CD4-positive, CD25-positive, alpha-beta regulatory T cell (primary cell): Measurements from ENCODE around the gene CRB3. TPM values are rescaled to one million over a fixed set of nuclear protein-coding genes. Genes with fewer than 3 reads are reported as not detected.

Experiments
- ATAC-seq, 2 donors: fragments of 150-1000 bp; cut with Tn5 transposase; one replicate each; pipeline ENCODE4 v1.10.0; 2021; ENCODE audit warnings: low read depth in 2 of 2, moderate number of reproducible peaks in 2 of 2, moderate library complexity in 1 of 2
- DNase-seq, 3 donors: peaks; one replicate each; pipeline versions ENCODE4 v3.0.0 to v3.0.0-alpha.2; 2012 to 2022; ENCODE audit warnings: mixed read lengths in 1 of 3
- H3K27ac ChIP-seq: one replicate; pipeline ENCODE4 v1.7.0; 2013; ENCODE audit warnings: mild to moderate bottlenecking, low read length; ENCODE audit not compliant: insufficient read depth, poor library complexity, severe bottlenecking
- H3K27me3 ChIP-seq: one replicate; pipeline ENCODE4 v1.7.0; 2013; ENCODE audit warnings: low read length; ENCODE audit not compliant: control insufficient read depth, insufficient read depth
- H3K36me3 ChIP-seq: one replicate; pipeline ENCODE4 v1.7.0; 2013; ENCODE audit warnings: mild to moderate bottlenecking, low read length, moderate library complexity; ENCODE audit not compliant: control insufficient read depth, insufficient read depth
- H3K4me1 ChIP-seq: 2 replicates; pipeline ENCODE4 v1.7.0; 2013; ENCODE audit warnings: mild to moderate bottlenecking, low read length; ENCODE audit not compliant: insufficient read depth, control insufficient read depth, poor library complexity, severe bottlenecking
- H3K4me3 ChIP-seq: one replicate; pipeline ENCODE4 v1.7.0; 2013; ENCODE audit warnings: low read depth, mild to moderate bottlenecking, low read length, moderate library complexity
- H3K9me3 ChIP-seq, 2 experiments: 1 replicate in 1 of 2; 2 replicates in 1 of 2; pipeline ENCODE4 v1.7.0; 2013; ENCODE audit warnings: low read length in 2 of 2, mild to moderate bottlenecking in 1 of 2, moderate library complexity in 1 of 2; ENCODE audit not compliant: control insufficient read depth in 2 of 2
- H3K27ac Mint-ChIP-seq, 3 donors: one replicate each; pipeline ENCODE4 v1.8.0; 2020 to 2022; ENCODE audit warnings: mild to moderate bottlenecking in 3 of 3, mixed read lengths in 3 of 3, moderate library complexity in 2 of 3
- H3K27me3 Mint-ChIP-seq: one replicate; pipeline ENCODE4 v1.8.0; 2022; ENCODE audit warnings: mild to moderate bottlenecking, mixed read lengths
- H3K36me3 Mint-ChIP-seq: one replicate; pipeline ENCODE4 v1.8.0; 2020; ENCODE audit warnings: mixed read lengths
- H3K4me1 Mint-ChIP-seq, 4 donors: one replicate each; pipeline ENCODE4 v1.8.0; 2020 to 2022; ENCODE audit warnings: mixed read lengths in 4 of 4, mild to moderate bottlenecking in 1 of 4
- H3K4me3 Mint-ChIP-seq, 4 donors: one replicate each; pipeline ENCODE4 v1.8.0; 2020 to 2022; ENCODE audit warnings: mild to moderate bottlenecking in 4 of 4, mixed read lengths in 4 of 4, moderate library complexity in 3 of 4
- H3K9me3 Mint-ChIP-seq, 7 donors: one replicate each; pipeline ENCODE4 v1.8.0; 2020 to 2022; ENCODE audit warnings: mixed read lengths in 7 of 7, mild to moderate bottlenecking in 3 of 7, moderate library complexity in 2 of 7
- polyA plus RNA-seq, 4 donors: library from polyadenylated mRNA; unstranded; fragments of 300-500 nt; fragmentation: Illumina TruSeq; gene quantifications; one replicate each; pipeline ENCODE4 v1.2.3, GENCODE V29; 2021
- total RNA-seq: library from RNA; stranded (reverse); gene quantifications from one replicate; pipeline ENCODE4 v1.2.3, GENCODE V29; 2022

Gene CRB3
- total and polyA plus RNA-seq, 5 donors from 2014 or later = 1.6 to 5.8 (median 3.4) TPM

DNA sequence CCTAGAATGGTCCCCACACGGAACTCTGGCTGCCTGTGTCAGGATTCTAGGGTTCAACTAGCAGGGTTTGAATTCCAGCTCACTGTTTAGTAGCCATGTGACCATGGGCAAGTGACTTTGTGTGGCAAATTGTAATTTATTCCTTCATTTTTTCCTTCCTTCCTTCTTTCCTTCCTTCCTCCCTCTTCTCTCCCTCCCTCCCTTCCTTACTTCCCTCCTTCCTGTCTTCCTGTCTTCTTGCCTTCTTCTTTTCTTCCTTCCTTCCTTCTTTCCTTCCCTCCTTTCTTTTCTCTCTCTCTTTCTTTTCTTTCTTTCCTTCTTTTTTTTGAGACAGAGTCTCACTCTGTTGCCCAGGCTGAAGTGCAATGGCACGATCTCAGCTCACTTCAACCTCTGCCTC lies 26.1 kb downstream of the CRB3 start:
- Mint-ChIP-seq H3K9me3 (peaks cover 0 to 8% (median 2%) of the 10 kb centered on the region in 7 donors), H3K4me1 (peaks cover 0 to 14% (median 6%) of the 10 kb centered on the region in 4 donors), H3K36me3 (no peaks in the 10 kb centered on the region), H3K4me3 (peak overlapping the region; percentile 57 to 85 (median 80)), H3K27ac (peak overlapping the region; percentile 53 to 91 (median 65)), H3K27me3 (no peaks in the 10 kb centered on the region)
- no peak for DNase-seq
- H3K4me1 ChIP-seq = peaks cover 7% of the 10 kb centered on the region
- no peak for ATAC-seq
- H3K27me3 ChIP-seq = no peaks in the 10 kb centered on the region
- no peaks in the 10 kb centered on the region for H3K36me3 ChIP-seq
- H3K9me3 ChIP-seq = peaks cover 0 to 3% of the 10 kb centered on the region in 2 experiments
- H3K27ac ChIP-seq = no peak overlapping the region
- H3K4me3 ChIP-seq = peak overlapping the region; percentile 82

DNA sequence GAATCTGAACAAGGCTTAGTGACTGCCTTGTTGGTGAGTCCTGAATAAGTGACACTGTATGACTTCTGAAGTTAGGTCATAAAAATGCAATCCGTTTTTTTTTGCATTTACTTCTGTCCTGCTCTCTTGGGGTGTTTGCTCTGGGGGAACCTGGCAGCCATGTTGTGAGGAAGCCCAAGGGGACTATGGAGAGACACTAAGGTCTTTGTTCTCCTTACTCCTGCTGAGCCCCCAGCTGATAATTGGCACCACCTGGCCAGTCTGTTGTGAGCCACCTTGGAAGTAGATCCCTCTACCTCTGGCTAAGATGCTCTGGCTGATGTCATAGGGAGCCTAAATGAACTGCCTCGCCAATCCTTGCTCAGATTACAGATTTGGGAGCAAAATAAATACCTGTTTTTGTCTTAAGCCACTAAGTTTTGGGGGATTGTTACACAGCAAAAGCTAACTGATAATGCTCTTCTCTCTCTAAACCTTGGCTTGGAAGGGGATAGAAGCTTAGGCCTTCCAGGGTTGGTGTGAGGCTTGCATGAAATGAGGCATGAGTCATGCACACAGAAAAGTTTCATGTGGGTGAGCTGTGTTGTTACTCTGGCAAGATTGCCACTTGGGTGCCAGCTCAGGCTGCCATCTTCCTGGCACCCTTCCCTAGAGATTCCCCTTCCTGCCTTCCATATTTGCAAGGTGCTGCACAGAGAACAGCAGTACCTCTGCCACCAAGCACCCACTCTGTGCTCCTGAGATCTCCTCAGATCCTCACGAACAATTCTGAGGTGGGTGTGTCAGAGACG lies 27.9 kb downstream of the CRB3 start:
- H3K27ac Mint-ChIP-seq = no peak overlapping the region

DNA sequence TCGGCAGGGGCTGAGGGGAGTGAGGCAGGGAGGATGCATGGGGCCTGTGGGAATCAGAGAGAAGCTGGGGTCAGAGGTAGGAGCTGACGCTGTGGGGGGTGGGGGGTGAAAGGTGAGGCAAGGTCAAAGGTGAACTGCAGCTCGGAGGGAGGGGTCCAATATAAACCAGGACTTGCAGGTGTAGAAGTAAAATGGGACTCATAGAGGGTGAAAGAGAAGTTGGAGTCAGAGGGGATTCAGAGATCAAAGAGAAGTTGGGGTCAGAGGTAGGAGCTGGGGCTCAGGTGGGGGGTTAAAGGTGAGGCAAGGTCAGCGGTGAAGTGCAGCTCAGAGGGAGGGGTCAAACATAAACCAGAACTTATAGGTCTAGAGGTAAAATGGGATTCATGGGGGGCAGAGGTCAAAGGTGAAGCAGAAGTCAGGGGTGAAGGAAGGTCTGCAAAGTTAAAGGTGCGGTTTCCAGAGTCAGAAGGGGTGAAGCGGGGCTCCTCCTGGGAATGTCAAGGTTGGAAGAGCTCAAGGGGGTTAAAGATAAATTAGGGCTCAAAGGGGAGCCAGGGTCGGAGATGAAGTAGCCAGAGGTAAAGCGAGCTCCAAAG lies 30.5 kb downstream of the CRB3 start:
- Histone ChIP-seq H3K9me3 (peaks cover 0 to 3% of the 10 kb centered on the region in 2 experiments), H3K36me3 (no peaks in the 10 kb centered on the region), H3K27me3 (no peaks in the 10 kb centered on the region), H3K27ac (no peak overlapping the region), H3K4me3 (no peak overlapping the region), H3K4me1 (peaks cover 6% of the 10 kb centered on the region)
- H3K4me3 Mint-ChIP-seq = no peak overlapping the region
- H3K36me3 Mint-ChIP-seq = no peaks in the 10 kb centered on the region
- DNase-seq (no peak), ATAC-seq (no peak)
- H3K27me3 Mint-ChIP-seq = peaks cover 10% of the 10 kb centered on the region
- peaks cover 0 to 8% (median 2%) of the 10 kb centered on the region in 7 donors for H3K9me3 Mint-ChIP-seq
- H3K4me1 Mint-ChIP-seq = peaks cover 0 to 15% (median 5%) of the 10 kb centered on the region in 4 donors
- no peak overlapping the region for H3K27ac Mint-ChIP-seq

More for the DNA sequence above, 27.9 kb downstream of the CRB3 start:
- Mint-ChIP-seq H3K4me3 (peak overlapping the region in 2 of 4 donors; percentile 10 to 35), H3K36me3 (no peaks in the 10 kb centered on the region), H3K27me3 (no peaks in the 10 kb centered on the region), H3K9me3 (peaks cover 0 to 8% (median 2%) of the 10 kb centered on the region in 7 donors), H3K4me1 (peaks cover 0 to 14% (median 6%) of the 10 kb centered on the region in 4 donors)
- Histone ChIP-seq H3K36me3 (no peaks in the 10 kb centered on the region), H3K27me3 (no peaks in the 10 kb centered on the region), H3K27ac (no peak overlapping the region), H3K4me3 (no peak overlapping the region), H3K9me3 (peaks cover 0 to 3% of the 10 kb centered on the region in 2 experiments), H3K4me1 (peaks cover 7% of the 10 kb centered on the region)
- ATAC-seq (no peak), DNase-seq (no peak)

DNA sequence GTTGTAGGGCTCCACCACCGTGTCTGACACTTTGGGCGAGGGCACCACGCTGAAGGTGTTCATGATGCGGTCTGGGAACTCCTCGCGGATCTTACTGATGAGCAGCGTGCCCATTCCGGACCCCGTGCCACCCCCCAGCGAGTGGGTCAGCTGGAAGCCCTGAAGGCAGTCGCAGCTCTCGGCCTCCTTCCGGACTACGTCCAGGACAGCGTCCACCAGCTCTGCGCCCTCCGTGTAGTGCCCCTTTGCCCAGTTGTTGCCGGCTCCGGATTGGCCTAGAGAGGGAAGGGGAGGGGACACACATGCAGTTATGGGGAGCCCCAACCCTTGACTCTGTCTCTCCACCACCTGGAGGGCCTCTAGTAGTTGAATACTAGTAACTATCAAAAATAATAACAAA lies 31.9 kb downstream of the CRB3 start:
- ATAC-seq (no peak), DNase-seq (no peak)
- Histone ChIP-seq H3K4me3 (no peak overlapping the region), H3K9me3 (peaks cover 0 to 3% of the 10 kb centered on the region in 2 experiments), H3K27me3 (peaks cover 3% of the 10 kb centered on the region), H3K27ac (no peak overlapping the region), H3K4me1 (no peaks in the 10 kb centered on the region), H3K36me3 (no peaks in the 10 kb centered on the region)
- Mint-ChIP-seq H3K27me3 (peaks cover 22% of the 10 kb centered on the region), H3K9me3 (peaks cover 0 to 8% (median 2%) of the 10 kb centered on the region in 7 donors), H3K4me1 (peaks cover 0 to 6% (median 2%) of the 10 kb centered on the region in 4 donors), H3K4me3 (no peak overlapping the region), H3K27ac (no peak overlapping the region), H3K36me3 (no peaks in the 10 kb centered on the region)

DNA sequence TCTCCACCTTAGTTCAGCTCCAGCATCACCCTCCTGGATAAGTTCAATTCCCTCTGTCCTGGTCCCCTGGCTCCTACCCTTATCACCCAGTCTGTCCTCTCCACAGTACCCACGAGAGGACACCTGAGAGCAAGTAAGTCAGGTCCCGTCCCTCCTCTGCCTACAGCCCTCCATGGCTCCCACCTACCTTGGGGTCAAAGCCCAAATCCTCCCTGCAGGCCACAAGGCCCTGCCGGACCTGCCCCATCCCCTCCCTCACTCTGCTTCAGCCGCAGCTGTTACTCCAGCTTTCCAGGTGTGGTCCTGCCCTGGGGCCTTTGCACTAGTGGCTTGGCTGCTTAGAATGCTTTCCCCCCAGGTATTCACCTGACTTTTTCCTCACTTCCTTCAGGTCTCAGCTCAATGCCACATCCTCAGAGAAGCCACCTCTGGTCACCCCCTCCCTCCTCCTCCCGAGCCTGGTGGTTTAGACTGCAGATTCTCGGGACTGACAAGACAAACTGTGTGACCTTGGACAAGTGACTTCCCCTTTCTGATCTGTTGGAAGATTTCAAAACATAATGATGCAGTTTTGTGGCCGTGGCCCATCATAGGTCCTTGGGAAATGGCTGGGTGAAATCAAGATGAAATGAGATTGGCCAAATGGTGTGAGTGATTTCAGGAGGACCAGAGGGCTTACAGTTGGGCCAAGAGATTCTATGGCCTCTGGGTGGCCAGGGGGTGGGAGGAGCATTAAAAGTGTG lies 34.4 kb downstream of the CRB3 start:
- Histone ChIP-seq H3K27me3 (peaks cover 6% of the 10 kb centered on the region), H3K4me1 (peaks cover 14% of the 10 kb centered on the region), H3K4me3 (no peak overlapping the region), H3K36me3 (no peaks in the 10 kb centered on the region), H3K27ac (no peak overlapping the region), H3K9me3 (no peaks in the 10 kb centered on the region)
- Mint-ChIP-seq H3K9me3 (peaks cover 0 to 3% (median 0%) of the 10 kb centered on the region in 7 donors), H3K4me1 (peaks cover 0 to 11% (median 4%) of the 10 kb centered on the region in 4 donors), H3K27me3 (peaks cover 40% of the 10 kb centered on the region), H3K4me3 (peak overlapping the region in 1 of 4 donors; percentile 40), H3K27ac (peak overlapping the region in 1 of 3 donors; percentile 64), H3K36me3 (no peaks in the 10 kb centered on the region)
- ATAC-seq (no peak), DNase-seq (no peak)

DNA sequence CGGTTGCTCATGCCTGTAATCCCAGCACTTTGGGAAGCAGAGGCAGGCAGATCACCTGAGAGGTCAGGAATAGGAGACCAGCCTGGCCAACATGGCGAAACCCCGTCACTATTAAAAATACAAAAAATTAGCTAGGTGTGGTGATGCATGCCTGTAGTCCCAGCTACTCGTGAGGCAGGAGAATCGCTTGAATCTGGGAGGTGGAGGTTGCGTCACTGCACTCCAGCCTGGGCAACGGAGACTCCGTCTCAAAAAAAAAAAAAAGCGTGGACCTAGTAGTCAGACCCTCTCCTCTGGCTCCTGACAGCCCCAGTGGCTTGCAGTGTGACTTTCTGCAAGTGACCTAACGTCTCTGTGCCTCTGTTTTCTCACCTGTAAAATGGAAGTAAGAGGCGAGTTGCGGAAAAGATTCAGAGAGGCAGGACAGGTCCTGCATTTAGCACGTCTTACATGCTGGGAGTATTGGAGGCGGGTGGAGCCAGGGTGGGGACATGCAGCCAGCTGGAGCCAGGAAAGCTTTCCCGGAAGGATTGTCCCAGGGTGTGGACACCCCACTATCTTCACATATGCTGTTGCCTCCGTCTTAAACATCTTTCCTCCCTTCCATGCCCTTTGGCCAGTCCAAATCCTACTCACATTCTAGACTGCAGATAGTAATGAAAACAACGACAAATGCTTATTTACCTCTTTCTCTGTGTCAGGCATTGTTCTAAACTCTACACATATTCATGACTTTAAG lies 35.1 kb downstream of the CRB3 start:
- Mint-ChIP-seq H3K4me3 (peak overlapping the region in 1 of 4 donors; percentile 27), H3K27ac (peak overlapping the region in 1 of 3 donors; percentile 64)
- ATAC-seq = no peak

More for the DNA sequence above, 35.1 kb downstream of the CRB3 start:
- H3K36me3 ChIP-seq = no peaks in the 10 kb centered on the region
- no peak for DNase-seq
- peaks cover 0 to 5% (median 0%) of the 10 kb centered on the region in 7 donors for H3K9me3 Mint-ChIP-seq
- H3K27ac ChIP-seq = no peak overlapping the region
- peaks cover 14% of the 10 kb centered on the region for H3K4me1 ChIP-seq
- H3K4me3 ChIP-seq = no peak overlapping the region
- H3K4me1 Mint-ChIP-seq = peaks cover 0 to 11% (median 4%) of the 10 kb centered on the region in 4 donors
- no peaks in the 10 kb centered on the region for H3K9me3 ChIP-seq
- H3K27me3 Mint-ChIP-seq = peaks cover 41% of the 10 kb centered on the region
- no peaks in the 10 kb centered on the region for H3K36me3 Mint-ChIP-seq
- H3K27me3 ChIP-seq = peaks cover 9% of the 10 kb centered on the region
